Activated CD8-positive, alpha-beta memory T cell treated with anti-CD3 and anti-CD28 coated beads, Interleukin-2, amount 50 U/mL, for 4 hours (primary cell): Measurements from ENCODE around the gene TCEANC.
A peak's percentile ranks its signal among the peaks of the same experiment; 100 is the strongest.
"Not testable (repeated sequence)": the region's sequence is repeated elsewhere in the genome, so short reads cannot be mapped to it uniquely, and the experiment has no call there.

Source experiments
- DNase-seq: peaks from one replicate; pipeline ENCODE4 v3.0.0-alpha.2; 2020

Gene TCEANC, protein sequence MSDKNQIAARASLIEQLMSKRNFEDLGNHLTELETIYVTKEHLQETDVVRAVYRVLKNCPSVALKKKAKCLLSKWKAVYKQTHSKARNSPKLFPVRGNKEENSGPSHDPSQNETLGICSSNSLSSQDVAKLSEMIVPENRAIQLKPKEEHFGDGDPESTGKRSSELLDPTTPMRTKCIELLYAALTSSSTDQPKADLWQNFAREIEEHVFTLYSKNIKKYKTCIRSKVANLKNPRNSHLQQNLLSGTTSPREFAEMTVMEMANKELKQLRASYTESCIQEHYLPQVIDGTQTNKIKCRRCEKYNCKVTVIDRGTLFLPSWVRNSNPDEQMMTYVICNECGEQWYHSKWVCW

DNA sequence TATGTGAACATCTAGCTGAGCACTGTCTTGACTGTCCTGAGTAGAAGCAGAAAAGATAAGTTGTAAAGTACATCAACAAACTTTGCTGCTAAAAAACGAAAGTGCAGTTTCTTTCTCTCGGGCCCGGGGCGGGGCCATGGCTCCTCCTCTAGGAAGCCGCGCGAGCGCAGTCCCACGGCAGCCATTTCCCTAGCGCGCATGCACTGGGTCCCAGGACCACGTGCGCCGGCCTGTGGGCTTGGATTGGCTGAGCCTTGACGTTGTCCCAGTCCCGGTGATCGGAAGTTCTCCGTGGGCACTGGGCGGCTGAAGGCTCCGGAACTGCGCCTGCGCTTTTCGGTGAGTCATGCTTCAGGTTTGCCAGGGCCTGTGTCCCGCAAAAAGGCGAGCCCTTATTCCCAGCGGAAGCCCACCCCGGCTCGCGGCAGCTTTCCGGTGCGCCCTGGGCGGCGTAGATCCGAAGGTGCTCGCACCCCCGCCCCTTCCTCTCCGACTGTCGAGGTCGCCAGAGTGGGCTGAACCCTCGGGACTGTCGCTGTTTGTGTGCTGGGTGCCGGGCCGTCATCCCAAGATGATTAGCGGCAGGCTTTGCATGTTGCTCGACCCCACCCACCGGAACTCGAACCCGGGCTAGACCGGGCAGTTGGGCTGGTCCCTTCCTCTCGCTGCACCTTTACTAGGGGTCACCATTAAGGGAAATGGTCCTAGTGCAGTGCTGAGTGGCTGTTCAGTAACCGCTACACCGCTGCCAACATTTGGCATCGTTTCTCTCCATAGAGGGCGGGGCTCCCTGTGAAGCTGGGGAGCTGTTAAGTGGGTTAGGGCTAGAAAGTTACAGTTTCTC, at the start of gene TCEANC:
TSS of gene TCEANC (plus strand) at position 292 of the 844 bp plus-strand sequence. CDS start 9,368 bp downstream, outside the sequence.
- peak; percentile 95 for DNase-seq

- DNase-seq: no peak
Observed at GRCh38 chrX:13605611-13606010, 47.3 kb upstream of the TCEANC start.

DNA sequence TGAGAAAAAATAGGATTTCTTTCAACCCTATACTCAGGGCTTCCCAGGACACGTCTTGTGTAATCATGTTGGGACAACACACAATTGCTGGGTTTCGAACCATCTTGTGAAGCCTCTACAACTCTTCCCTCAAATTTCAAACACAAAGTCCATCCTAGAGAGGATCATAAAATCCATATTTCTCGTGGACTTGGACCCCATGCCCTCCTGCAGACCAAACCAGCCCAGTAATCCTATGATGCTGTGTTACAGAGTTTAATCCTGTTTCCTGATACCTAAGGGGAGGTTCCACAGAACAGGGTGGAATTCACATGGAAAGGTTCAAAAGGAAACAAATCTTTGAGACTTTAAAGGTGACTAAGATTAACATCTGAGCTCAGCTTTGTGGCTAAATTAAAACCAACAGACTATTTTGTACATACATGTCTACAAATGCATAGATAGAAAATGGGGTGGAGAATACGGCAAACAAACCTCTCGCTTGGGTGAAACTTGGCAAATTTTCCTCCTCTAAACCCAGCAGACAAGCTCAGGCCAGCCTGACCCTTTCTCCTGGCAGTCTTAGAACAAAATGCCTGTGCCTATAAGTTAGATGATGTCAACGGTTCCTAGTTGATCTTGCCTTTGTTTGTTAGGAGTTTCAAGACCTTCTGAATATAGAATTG, 45.5 kb upstream of the TCEANC start:
- DNase-seq: no peak

- DNase-seq: no peak
Observed at GRCh38 chrX:13607996-13608365, 45.0 kb upstream of the TCEANC start.

- no peak for DNase-seq
Observed at GRCh38 chrX:13614154-13614553, 38.8 kb upstream of the TCEANC start.

DNA sequence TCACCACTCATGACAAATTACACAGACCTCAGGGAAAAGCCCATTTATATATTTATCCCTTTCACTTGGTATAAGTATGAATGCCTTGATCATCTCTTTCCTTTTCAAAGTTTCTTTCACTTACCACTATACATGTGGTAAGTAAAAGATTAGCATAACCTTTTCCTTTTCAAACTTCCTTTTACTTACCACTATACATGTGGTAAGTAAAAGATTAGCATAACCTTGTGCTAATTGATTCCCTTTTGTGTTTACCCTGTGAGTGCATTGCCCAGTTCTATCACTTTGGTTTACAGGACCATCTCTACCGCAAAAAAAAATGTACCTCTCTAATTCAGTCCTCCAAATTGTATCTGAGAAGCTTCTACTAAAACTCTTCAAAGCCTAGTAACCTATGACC, 32.7 kb upstream of the TCEANC start:
- DNase-seq: no peak

DNA sequence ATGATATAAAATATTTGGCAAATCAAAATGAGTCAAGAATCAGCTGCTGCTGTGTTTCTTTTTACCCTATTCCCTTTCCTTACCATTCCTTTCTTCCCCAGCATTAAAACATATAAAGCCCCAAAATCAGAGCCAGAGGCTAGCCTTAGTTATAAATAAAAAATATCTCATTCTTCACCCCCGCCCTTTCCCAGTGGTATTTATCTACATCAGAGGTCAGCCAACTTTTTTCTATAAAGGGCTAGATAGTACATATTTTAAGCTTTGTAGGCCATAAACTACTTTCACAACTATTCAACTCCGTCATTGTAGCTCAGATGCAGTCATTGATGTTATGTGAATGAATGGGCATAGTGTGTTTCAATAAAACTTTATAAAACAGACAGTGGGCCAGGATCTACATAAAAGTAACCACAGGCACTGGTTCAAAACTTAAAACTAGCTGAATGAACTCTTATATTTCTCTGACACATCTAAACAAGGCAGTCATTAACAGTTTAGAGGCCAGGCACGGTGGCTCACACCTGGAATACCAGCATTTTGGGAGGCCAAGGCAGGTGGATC, 30.5 kb upstream of the TCEANC start:
- DNase-seq: no peak

DNA sequence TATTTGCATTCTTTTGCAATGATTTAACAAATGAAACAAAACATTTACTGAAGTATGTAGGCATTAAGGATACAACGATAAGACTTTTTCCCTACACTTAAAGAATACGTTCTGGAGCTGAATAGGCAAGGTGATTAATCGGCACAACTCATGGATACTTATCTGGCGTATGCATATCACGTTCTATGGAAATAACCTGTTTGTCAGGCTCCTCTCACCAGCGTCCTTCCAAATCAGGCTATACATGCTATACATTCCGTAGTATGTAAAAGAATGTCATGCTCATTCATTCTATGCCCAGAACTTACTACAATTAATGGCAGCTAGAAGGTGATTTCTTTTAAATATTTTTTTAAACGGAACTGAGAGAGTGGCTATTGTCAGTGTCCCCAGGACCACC, 25.6 kb upstream of the TCEANC start:
- DNase-seq: no peak

DNA sequence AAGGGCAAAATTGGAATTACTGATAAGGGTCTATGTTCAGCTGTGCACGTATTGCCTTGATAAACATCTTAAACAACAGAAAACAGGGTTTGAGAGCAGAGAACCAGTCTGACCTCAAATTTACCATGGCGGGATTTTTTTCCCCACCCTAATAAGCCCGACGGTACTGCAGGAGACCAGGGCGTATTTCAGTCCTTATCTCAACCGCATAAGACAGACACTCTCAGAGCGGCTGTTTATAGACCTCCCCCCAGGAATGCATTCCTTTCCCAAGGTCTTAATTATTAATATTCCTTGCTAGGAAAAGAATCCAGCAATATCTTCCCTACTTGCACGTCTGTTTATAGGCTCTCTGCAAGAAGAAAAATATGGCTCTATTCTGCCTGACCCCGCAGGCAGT, 15.7 kb upstream of the TCEANC start:
- not testable (repeated sequence) for DNase-seq

GRCh38 chrX:13638021-13638420, 14.9 kb upstream of the TCEANC start:
- DNase-seq: no peak

GRCh38 chrX:13638826-13639225, 14.1 kb upstream of the TCEANC start:
- DNase-seq: no peak

DNA sequence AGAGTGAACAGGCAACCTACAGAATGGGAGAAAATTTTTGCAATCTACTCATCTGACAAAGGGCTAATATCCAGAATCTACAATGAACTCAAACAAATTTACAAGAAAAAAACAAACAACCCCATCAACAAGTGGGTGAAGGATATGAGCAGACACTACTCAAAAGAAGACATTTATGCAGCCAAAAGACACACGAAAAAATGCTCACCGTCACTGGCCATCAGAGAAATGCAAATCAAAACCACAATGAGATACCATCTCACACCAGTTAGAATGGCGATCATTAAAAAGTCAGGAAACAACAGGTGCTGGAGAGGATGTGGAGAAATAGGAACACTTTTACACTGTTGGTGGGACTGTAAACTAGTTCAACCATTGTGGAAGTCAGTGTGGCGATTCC, 11.3 kb upstream of the TCEANC start:
- DNase-seq: not testable (repeated sequence)

- no peak for DNase-seq
Observed at GRCh38 chrX:13645464-13646153, 7.3 kb upstream of the TCEANC start.

GRCh38 chrX:13646154-13646549, 6.8 kb upstream of the TCEANC start:
- peak; percentile 24 for DNase-seq

GRCh38 chrX:13647709-13648212, 5.2 kb upstream of the TCEANC start:
- DNase-seq: peak; percentile 55

- not testable (repeated sequence) for DNase-seq
Observed at GRCh38 chrX:13648336-13648735, 4.6 kb upstream of the TCEANC start.

DNA sequence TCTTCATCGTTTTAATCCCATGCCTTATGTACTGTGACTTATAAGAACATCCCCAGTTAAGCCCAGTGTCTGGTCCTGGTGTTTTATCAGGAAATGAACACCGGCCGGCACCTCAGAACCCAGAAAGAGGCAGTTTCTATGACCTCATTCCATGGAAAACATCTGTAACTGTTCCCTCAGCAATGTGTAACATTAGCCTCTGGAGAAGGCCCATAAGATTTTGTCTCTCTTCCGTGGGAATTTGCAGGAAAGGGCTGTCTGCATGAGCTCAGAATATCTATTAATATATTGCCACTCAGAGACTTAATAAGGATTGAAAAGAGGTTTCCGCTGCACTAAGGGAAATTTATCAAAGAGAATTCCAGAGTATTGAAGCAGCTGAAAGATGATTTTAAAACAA, 3.1 kb upstream of the TCEANC start:
- DNase-seq: no peak

GRCh38 chrX:13650318-13650717, 2.6 kb upstream of the TCEANC start:
- DNase-seq: no peak

- DNase-seq: no peak
Observed at GRCh38 chrX:13651150-13651549, 1.8 kb upstream of the TCEANC start.

DNA sequence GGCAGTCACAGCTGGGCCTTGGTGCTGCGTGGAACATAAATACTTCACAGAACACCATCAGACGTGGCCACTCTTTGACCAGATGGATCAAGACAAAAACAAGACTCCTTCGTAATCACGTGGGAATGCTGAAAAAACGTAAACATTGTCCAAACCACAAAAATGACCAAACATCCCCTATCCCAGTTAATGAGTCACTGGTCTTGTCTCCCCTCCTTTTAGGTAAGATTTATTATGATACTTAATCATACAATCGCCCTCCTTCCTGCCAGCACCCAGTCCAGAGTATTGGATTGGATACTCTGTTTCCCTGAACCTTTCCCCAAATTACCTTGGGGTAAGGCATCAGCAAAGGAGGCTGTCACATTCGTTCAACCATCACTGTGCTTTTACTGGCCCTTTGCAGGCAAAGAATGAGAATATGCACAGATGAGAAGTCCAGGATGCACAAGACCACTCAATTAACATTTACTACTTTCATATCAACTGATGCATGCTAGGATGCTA, 601 bp upstream of the TCEANC start:
- DNase-seq: no peak

DNA sequence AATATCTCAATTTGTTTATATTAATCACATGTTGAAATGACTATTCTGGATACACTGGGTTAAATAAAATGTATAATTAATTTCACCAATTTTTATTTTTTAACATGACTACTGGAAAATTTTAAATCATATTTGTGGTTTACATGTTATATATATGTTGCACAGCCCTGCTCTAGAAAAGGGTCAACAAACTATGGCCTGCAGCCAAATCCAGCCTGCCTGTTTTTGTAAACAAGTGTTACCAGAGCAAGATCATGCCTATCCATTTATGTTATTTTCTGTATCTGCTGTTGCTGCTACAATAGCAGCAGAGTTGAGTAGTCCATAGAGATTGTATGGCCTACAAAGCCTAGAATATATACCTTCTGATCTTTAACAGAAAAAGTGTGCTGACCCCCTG, 1.2 kb downstream of the TCEANC start:
- no peak for DNase-seq

- no peak for DNase-seq
Observed at GRCh38 chrX:13655674-13656073, 2.7 kb downstream of the TCEANC start.
